GM19452 (cell line): Measurements from ENCODE around the gene TRAK1.

Experiments
- ATAC-seq: cut with Tn5 transposase; IDR thresholded peaks from one replicate; pipeline ENCODE4 v1.9.1; 2021; ENCODE audit not compliant: unreplicated experiment

TRAK1 gene

DNA sequence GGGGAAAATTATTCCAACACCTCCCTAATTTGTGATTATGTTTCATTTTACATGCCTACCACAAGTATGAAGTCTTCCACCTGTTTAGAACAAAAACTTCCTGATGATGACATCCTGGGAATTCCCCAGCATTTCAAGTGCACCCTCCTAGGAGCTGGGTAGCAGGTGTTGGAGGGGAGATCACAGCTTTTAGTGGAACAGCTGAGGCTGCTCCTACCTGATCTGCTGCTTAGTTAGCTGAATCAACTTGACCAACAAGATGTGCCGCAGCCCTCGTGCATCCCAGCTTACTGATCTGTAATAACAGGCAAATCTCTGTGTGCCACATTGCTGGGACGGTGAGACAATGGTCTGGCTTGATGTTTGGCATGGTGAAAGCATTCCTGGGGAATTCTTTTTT lies 29.7 kb downstream of the TRAK1 start:
- ATAC-seq: no peak

DNA sequence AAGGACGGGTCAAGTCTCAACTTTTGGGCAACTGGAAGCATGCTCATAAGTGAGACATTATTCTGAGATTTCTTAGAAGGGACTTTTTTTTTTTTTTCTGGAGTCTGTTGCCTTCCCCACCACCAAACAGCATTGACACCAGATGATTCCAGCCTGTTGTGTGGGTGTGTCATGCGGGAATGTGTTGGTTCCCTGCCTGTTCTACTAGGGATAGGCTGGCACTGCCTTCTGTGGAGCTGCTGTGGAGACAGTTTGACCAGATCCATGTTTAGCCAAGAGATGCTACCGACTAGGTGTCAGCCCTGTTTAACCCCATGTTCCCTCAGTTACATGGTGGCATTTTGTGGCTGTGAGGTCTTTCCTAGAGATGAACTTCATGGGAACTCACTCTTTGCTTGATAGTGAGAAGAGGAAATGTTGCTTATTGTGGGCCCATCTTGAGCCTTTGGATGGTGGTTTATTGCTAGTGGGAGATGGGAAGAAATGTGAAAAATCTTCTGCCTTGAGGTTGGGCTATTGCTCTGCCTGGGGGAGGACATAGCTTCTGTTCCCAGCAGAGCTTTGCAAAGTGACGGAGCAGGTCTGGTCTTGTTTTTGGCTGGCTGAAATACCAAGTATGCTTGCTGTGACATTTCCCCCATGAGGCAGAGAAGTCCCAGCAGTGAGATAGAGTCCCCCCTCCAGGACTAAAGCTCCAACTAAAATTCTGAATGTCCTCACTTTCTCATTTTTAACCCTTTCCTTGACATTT lies 31.3 kb downstream of the TRAK1 start:
- ATAC-seq: no peak

DNA sequence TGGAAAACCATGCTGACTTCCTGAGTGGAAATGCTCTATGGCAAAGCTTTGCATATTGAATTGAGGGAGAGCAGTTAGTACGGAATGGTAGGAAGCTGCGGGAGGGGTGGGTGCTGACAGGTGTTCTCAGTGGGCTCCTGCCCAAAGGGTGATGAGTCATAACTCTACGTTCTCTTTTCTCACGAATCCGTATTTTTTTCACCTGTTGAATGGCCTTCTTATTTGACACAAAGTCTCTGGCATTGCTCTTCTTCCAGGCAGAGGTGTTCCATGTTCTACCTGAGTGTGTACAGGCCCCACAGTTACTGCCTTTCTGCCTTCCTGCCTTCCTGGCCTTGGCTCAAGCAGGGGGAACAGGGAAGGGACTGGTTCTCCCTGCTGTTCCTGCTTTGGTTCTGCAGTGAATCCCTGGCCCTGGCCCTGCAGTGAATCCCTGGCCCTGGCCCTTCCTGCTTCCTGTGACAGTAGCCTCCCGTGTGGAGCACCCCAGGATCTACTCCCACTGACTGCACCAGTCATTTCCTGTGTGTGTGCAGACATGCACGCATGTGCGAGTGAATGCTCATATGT lies 31.9 kb downstream of the TRAK1 start:
- no peak for ATAC-seq

DNA sequence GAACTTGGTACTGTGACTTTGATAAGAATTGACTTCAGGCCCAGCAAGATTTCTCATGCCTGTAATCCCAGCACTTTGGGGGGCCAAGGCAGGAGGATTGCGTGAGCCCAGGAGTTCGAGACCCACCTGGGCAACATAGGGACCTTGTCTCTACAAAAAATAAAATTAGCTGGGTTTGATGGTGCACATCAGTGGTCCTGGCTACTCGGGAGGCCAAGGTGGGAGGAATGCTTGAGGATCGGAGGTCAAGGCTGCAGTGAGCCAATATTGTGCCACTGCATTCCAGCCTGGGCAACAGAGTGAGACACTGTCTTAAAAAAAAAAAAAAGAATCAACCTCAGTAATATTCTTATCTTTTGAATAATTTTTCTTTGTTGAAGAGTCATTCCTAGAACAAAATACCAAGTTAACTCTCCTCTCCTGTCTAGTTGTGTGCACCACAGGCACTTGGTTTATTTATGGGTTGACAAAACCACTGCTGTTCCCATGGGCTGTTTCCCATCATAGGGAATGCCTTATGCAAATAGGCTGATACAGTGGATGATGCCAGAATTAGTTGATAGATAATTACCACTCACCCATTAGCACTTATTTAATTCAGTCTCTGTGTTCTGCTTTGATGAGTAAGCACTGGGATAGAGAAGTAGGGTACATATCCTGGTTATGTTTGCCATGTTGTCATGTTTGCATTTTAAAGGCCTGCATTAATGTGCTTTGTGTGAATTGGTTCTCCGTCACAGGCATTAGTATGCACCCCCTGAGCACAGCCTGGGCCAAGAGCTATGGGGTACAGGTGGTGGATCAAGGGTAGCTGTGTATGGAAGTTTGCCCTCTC lies 32.9 kb downstream of the TRAK1 start:
- ATAC-seq: no peak

DNA sequence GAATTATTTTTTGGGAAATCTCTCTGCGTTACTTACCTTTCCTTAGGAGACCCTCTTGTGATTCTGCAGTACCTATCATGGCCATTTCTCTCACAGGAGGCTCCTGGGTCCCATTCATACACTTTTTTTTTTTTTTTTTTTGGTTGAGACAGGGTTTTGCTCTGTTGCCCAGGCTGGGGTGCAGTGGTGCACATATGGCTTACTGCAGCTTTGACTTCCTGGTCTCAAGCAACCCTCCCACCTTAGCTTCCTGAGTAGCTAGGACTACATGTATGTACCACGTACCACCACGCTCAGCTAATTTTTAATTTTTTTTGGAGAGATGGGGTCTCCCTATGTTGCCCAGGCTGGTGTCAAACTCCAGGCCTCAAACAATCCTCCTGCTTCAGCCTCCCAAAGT lies 36.1 kb downstream of the TRAK1 start:
- ATAC-seq: no peak

DNA sequence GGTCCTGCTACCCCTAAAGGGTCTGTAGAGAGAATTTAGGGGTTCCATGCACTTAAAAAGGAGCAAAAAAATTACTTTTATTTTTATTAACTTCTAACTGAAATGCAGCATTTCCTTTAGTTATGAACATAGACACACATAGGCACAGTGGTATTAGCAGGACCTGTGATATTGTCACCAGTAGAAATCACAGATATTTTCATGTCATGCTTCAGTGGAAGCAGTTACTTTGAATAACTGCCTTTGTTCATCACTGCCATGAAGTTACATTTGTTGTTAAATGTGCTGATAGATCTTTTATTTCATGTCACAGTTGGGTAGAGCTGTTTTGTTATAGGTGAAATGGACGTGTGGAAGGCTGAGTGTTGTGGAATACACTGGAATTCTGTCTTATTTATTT lies 37.4 kb downstream of the TRAK1 start:
- no peak for ATAC-seq

DNA sequence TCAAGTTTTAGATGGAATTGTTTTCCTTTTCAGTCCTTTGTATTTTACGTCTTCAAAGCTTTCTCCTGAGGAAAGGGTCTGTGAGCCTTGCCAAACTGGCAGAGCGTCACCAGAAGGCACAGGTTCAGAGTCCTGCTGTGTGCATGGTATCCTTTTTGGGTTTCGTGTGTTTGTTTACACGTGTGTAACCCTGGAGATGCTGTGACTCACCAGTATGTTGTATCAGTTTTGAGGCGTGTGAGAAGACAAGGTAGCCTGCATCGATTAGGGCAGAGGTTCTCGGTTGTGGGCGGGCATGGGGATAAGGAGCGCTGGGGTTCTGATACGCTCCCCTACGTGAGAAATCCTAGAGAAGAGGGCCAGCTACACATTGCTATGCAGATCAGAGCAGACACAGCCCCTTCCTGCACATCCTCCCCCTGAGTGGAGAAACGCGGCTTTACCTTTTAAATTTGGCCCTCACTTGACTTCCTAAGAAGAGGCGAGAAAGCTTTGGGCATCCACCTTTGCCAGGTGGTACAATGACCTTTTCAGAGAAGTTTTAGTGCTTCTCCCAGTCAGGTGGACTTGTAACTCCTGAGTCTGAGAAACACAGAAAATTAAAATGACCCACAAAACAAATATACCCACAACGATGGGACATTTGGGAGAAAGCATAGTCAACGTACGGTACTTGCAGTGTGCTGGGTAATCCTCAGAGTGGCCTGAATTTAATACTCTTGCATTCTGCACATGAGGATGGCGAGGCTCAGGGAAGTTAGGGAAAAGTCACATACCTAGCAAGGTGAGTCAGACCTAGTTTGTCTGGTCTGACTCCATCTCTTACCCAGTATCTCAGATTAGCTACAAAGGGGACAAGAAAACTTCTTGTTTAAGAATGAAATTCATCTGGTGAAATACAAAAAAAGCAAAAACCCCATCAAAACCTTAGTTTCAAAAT lies 38.1 kb downstream of the TRAK1 start:
- ATAC-seq: no peak

DNA sequence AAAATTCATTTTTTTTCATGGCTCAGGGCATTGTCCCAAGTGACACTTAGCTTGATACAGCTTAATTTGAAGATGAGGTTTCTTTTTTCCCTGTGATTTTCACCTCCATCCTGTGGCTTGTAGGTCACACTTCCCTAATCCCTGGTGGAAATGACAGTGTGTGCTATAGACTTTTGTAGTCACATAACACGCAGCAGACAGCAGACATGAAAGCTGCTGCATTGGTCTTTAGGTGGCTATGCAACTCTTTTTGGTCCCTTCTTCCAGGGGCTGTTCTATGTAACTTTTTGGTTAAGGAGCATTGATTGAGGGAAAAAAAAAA lies 38.8 kb downstream of the TRAK1 start:
- ATAC-seq: no peak

DNA sequence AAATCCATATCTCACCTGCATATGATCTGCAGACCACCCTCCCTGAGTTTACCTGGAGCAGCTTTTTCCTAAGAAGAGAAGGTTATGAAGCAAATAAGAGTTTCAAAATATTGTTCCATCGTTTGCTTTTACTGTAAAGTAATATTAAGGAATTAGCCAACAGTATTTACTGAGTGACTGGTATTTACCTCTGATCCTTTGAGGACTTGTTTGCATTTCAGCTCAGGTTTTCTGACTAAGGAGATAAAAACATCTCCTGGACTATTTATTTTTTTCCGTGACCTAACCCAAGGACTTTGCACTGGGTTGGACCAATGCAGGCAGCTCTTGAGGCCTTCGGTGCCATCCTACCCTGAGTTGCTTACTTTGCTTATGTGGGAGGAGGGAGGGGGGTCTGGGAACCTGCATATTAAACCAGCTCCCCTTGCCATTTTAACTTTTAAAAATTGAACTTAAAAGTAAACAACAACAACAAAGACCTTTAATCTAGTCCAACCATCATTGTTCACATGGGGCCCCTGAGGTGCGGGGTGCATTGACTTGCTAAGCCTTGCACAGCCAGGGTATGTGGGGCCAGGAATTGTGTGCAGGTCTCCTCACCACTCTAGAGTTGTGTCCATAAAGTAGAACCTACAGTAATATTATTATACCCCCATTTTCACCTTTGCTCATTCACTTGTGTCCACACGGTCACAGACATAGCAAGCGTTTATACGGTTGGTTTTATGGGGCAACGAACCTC lies 39.3 kb downstream of the TRAK1 start:
- no peak for ATAC-seq

DNA sequence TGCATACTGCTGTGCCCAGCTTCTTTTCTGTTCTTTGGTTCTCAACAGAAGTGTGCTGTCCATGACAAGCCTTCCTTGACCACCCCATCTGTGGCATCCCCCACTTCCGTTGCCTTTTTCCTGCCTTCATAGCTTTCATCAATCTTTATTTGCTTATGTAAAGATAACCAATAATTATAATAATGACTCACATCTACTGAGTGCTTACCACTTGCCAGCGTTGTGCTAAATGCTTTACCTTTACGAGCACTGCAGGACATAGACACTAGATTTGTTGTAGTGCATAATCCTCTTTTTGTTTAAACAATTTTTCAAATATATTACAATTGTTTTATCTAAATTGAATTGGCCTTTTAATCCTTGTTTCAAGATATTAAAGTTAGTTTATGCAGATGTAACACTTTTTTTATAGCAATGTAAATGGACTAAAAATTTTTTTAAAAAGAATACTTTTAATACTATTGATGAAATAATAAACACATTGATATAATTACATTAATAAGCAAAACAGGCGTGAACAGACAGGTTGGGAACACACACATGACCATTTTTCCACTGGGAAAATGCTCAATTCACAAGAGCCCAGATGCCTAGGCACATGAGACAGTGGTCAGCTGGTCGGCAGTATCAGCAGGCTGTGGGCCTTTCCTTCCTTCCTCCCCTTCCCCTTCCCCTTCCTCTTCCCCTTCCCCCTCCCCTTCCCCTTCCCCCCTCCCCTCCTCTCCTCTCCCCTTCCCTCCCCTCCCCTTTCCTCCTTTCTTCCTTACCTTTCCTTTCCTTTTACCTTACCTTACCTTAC lies 42.5 kb downstream of the TRAK1 start:
- no peak for ATAC-seq

DNA sequence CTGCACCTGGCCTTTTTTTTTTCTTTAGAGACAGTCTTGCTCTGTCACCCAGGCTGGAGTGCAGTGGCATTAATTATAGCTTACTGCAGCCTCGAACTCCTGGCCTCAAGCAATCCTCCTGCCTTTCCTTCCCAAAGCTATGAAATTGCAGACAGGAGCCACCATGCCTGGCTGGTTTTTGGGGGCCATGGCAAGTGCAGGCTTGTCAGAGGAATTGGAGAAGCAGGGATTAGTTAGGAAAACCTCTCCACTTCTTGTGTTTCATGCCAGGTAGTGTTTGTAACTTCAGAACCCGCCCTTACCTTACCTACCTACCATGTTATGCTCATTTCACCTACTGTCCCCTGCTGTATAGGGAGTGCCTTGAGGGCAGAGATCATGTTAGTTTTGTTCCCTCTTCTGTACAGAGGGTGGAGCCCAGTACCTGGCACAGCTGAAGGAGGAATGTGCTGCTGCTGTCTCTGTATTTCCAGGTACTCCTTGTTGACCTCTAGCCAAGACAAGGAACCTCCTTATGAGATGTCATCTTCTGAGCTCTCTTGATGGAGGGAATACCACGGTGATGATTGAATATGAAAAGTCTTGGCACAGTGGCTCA lies 43.8 kb downstream of the TRAK1 start:
- ATAC-seq: no peak

DNA sequence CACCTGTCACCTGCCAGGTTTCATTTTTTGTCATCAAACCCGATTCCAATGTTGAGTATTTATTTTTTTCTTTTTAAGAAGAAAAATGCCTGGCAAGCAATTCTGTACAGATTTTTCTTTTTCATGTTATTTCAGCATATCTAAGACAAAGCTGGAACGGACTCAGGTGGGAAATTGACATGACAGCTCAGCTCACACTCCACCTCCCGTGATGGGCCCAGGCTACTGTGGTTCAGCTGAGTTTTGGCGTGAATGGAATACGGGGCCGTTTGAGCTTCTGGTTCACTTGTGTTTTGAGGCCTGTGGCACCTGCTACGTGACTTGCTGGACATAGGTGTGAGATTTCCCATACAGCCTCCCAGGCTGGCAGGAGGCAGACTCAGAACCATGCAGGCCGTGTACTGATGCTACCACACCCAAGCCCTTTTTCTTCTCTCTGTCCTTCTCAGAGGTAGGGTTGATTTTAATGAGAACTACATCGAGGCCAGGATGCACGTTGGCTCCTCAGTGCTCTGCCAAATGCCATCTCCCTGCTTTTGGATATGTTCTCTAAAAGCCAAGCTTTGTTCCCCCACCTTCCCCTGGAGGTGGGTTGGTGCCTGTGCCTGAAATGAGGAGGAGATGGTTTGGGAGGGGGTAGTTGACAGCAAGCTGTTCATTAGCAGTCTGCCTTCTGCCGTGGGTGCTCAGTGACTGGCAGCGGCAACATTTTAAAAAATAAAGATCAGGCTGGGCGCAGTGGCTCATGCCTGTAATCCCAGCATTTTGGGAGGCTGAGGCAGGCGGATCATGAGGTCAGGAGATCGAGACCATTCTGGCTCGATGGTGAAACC lies 48.7 kb downstream of the TRAK1 start:
- no peak for ATAC-seq

DNA sequence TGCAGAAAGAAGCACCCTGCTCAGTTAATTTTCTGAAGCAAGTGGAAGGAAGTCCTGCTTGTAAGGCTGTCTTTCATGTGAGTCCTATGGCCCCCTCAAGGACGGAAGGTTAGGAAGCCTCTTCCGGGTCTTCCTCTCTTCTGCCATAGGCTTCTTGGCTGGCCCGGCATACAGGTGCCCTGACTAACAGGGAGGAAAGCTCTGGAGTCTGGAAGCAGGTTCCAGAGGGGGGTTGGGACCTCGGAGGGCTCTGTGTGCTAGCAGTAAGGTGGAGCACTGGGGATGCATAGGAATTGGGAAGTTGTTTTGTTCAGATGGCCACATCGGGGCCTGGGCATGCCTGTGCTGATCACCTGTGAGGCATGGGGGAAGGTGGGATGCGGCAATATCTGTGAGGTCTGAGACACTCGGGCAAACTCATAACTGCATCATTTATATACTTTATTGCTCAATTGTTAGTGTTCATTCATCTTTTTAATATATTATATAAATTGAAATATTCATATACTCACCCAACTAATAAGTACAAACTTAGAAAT lies 49.6 kb downstream of the TRAK1 start:
- no peak for ATAC-seq

DNA sequence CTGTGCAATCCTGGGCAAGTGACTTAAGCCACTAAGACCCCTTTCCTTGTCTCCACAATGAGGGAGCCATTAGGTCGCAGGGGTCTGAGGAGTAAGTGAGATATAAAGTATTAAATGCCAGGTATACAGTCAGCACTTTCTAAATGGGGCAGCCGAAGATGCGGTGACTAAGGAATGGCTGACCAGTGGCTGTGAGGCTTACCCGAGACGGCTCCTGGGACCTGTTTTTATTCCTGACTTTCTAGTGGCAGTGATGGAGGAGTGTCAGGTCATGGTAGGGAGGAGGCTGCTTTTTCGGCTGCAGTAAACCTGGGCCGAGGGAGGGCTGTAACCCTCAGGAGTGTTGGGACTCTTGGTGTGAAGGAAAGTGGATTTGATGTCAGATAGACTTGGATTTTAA lies 52.3 kb downstream of the TRAK1 start:
- ATAC-seq: no peak

DNA sequence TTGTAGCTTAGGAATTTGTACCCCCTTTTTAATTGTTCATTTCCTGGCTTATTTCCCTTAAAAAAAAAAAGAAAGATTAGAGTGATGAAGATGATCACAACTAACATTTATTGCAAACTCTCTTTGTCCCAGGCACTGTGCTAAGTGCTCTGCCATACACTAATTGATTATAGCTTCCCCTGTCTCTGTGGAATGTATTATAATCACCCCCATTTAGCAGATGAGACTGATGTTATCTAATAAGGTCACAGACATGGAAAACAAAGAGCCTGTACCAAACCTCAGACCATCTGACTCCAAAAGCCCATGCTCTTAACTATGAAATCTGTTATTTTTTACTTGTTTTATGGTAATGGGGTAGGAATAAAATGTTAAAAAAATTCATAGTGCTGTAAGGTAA lies 53.1 kb downstream of the TRAK1 start:
- ATAC-seq: no peak

DNA sequence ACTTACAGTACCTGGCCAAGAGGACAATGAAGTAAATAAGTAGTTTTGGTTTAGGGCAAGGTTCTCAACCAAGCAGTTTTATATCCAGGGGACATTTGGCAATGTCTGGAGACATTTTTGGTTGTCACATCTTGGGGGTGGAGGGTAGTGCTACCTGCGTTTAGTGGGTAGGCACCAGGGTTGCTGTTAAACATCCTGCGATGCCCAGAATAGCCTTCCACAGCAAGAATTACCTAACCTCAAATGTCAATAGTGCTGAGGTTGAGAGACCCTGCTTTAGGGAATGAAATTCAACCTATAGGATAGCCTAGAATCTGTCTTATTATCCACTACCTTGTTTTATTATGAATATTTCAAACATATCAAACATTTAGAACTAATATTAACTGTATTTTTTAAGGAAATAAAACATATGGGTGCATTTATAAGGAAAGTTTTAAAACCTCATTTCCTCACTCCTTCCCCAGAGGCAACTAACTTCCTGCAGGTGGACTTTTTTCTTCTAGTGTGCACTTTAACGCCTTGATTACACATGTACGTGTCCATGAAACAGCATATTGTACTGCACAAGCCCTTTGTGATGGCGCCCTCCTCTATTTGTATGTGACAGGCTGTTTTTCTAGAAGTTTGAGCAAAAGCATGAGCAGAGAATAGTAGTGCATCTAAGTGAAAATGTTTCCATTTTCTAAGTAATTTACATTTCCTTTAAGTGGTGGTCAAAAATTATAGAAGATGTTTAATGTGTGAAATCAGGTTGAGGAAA lies 57.1 kb downstream of the TRAK1 start:
- no peak for ATAC-seq

DNA sequence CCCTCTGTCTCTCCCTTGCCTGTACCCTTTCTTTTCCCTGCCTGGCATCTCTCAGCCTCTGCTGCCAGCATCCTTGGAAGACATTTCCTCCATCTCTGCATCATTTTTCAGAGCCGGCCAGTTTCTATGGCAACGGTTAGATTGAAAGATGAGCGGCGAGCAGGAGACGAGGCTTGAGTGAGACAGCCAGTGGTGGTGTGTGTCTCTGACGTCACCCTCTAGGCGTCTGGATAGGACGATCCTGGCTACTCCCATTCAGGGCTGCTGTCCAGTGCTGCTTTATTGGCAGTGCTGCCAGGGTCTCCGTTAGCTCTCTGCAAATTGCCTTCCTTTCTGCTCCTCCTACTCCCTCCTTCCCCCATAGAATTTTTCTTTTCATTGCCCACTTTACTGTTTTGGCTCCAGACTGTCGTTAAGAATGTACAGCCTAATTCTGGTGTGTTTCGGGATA lies 57.9 kb downstream of the TRAK1 start:
- no peak for ATAC-seq
